ENCODE data around the gene RPRML. TPM values are rescaled to one million over a fixed set of nuclear protein-coding genes. Genes with fewer than 3 reads are reported as not detected.

RPRML gene
- total RNA-seq, 1 donor from 2014 or later: 0.38 TPM

DNA sequence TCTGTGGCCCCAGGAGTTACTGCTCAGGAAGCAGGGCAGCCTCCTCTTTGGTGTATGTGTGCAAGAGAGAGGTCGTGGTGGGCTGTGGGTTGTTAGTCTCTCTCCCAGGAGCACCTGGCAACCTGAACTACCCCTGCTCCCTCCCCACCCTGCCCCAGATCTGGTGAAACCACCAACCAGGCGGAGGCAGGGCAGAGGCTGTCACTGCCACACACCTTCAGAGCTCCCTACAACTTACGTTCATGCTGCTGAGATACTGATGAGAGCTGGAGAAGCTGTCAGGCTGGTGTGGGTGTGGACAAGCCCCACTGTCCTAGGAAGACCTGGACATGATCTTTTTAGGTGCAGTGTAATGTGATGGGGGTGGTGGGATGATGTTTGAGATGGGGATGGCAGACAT, 31.8 kb downstream of the RPRML start:
- H3K27me3 ChIP-seq: no peaks in the 10 kb centered on the region
- no peaks in the 10 kb centered on the region for H3K9me3 ChIP-seq
- TF ChIP-seq, protein P1, sequence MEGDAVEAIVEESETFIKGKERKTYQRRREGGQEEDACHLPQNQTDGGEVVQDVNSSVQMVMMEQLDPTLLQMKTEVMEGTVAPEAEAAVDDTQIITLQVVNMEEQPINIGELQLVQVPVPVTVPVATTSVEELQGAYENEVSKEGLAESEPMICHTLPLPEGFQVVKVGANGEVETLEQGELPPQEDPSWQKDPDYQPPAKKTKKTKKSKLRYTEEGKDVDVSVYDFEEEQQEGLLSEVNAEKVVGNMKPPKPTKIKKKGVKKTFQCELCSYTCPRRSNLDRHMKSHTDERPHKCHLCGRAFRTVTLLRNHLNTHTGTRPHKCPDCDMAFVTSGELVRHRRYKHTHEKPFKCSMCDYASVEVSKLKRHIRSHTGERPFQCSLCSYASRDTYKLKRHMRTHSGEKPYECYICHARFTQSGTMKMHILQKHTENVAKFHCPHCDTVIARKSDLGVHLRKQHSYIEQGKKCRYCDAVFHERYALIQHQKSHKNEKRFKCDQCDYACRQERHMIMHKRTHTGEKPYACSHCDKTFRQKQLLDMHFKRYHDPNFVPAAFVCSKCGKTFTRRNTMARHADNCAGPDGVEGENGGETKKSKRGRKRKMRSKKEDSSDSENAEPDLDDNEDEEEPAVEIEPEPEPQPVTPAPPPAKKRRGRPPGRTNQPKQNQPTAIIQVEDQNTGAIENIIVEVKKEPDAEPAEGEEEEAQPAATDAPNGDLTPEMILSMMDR (IDR thresholded peaks at IDR 0.05): no peak
- no peaks in the 10 kb centered on the region for H3K36me3 ChIP-seq
- H3K4me1 ChIP-seq: peaks cover 15% of the 10 kb centered on the region
- DNase-seq: no peak
- intact Hi-C loops (cut with DNase I): loop anchor here (10.0 kb wide), 1 partner anchor 102 kb away; no protein-coding TSS in a partner anchor
- no peak overlapping the region for H3K27ac ChIP-seq
- no peak overlapping the region for H3K4me3 ChIP-seq
- no peak for ATAC-seq

DNA sequence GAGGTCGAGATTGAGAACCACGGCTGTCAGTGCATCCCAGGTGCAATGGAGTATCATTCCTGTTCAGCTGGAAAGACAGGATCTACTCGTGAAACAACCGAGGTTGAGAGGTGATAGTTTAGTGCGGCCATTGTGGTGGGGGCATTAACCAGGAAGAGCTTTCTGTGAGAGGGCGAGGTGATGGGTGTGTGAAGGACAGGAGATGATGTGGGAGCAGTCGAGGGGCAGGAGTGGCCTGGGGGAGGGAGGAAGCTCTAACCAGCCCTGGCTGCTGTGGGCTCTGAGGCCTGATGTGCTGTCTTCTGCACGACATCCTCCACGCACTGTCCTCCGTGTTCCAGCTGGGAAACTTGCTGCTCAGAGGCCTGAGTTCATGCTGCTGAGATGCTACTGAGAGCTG, 34.1 kb downstream of the RPRML start:
- intact Hi-C loops (cut with DNase I): loop anchor here (10.0 kb wide), 1 partner anchor 100 kb away; no protein-coding TSS in a partner anchor
- DNase-seq: no peak
- TF ChIP-seq, protein P1 (IDR thresholded peaks at IDR 0.05): no peak

DNA sequence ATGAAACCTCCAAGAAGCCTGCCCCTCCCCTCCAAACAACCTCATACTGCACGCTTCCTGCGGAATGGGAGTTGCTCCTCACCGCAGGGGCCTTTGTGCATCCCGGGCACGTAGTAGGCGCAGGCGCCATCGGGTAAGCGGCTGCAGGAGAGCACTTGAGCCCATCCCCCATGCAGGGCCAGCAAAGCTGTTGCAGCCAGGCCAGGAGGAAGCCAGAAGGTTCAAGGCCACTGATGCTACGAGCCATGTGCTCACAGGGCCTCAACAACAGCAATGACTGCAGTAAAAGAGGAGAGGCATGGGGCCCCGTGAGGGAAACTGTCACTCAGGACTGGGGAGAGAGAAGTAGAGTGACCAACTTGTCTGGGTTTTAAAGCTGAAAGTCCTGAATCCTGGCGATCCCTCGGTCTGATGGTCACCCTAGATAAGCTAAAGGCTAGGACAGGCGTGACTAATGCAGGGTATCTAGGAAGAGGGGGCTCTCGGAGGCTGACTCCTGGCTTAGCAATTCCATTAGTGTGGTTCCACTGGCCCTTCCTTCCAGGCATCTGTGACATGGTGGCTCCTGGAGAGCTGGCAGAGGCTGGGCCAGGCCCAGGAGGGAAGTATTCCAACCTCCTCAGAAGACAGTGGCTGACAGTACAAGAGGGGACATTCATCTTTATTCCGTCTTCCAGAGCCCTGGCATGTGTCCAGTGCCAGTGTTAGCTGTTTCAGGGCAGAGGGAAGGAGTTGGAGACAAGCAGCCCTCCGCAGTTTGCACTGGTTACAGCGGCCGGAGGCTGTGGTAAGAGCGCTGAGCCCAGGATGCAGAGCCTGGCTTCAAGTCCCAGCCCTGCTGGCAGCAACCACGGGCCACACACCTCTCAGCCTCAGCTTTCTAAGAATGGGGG, 35.3 kb downstream of the RPRML start:
- peaks cover 15% of the 10 kb centered on the region for H3K4me1 ChIP-seq
- peak; percentile 3 for ATAC-seq
- intact Hi-C loops (cut with DNase I): loop anchor here (10.0 kb wide), 1 partner anchor 99 kb away; no protein-coding TSS in a partner anchor
- no peak overlapping the region for H3K4me3 ChIP-seq
- peaks cover 27% of the 10 kb centered on the region for H3K36me3 ChIP-seq
- H3K27ac ChIP-seq: no peak overlapping the region
- H3K27me3 ChIP-seq: no peaks in the 10 kb centered on the region
- no peaks in the 10 kb centered on the region for H3K9me3 ChIP-seq
- TF ChIP-seq, protein P1 (IDR thresholded peaks at IDR 0.05): no peak
- no peak for DNase-seq

More for the DNA sequence above, 34.1 kb downstream of the RPRML start:
- H3K4me1 ChIP-seq: peaks cover 15% of the 10 kb centered on the region
- ATAC-seq: no peak
- H3K9me3 ChIP-seq: no peaks in the 10 kb centered on the region
- peaks cover 15% of the 10 kb centered on the region for H3K36me3 ChIP-seq
- H3K4me3 ChIP-seq: no peak overlapping the region
- H3K27ac ChIP-seq: no peak overlapping the region
- no peaks in the 10 kb centered on the region for H3K27me3 ChIP-seq

DNA sequence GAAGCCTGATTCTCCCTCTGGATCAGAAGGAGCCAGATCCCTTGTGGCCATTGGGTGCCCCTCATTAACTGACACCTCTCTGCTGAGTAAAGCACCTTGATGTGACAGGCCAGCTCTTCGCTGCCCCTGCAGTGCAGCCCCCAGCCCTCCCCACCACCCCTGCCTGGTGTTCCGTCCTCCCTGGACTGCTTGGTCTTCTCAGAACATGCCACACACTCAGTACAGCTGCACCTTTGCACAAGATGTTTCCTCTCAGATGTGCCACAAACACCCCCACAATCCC, 35.9 kb downstream of the RPRML start:
- H3K4me3 ChIP-seq: no peak overlapping the region
- DNase-seq: no peak
- TF ChIP-seq, protein P1 (IDR thresholded peaks at IDR 0.05): no peak
- peaks cover 32% of the 10 kb centered on the region for H3K36me3 ChIP-seq
- H3K27ac ChIP-seq: no peak overlapping the region
- H3K9me3 ChIP-seq: no peaks in the 10 kb centered on the region
- no peak for ATAC-seq
- no peaks in the 10 kb centered on the region for H3K27me3 ChIP-seq
- intact Hi-C loops (cut with DNase I): loop anchor here (10.0 kb wide), 1 partner anchor 98 kb away; no protein-coding TSS in a partner anchor
- peaks cover 15% of the 10 kb centered on the region for H3K4me1 ChIP-seq

DNA sequence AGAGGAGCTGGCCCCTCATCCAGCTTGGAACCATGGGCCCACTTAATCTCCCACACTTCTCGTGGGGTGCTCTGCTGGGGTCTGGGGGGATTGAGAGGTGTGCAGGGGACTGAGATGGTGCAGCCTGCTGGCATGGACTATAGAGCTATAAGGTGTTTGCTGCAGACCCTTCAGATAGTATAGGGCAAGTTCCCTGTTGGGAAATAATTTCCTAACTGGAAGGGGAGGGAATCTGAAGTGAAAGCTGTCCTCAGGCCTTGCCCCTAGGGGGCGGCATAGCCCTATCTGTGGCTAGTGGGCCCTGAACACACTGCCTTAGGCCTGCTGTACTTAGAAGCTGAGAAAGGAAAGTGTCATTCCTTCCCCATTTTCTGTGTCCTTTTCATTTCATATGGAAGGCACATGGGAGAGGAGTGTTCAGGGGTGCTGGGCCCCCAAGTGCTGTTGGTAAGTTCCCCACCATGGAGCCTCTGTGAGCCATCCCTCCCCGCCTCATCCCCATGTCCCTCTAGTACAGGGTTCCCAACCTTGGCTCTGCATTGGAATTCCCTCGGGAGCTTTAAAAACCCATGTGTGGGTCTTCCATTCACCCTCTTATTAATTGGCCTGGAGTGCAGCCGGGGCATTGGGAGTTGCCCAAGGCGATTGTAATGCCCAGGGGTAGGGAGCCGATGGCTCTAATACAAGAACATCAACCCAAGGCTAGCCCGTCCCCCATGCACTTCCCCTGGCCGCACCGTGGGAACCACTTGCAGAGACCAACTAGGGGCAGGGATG, 36.4 kb downstream of the RPRML start:
- Histone ChIP-seq H3K27me3 (no peaks in the 10 kb centered on the region), H3K36me3 (peaks cover 38% of the 10 kb centered on the region), H3K4me1 (peaks cover 15% of the 10 kb centered on the region), H3K4me3 (no peak overlapping the region), H3K9me3 (no peaks in the 10 kb centered on the region), H3K27ac (no peak overlapping the region)
- peak; percentile 75 for DNase-seq
- TF ChIP-seq, protein P1 (IDR thresholded peaks at IDR 0.05): peak; percentile 83
- ATAC-seq: peak; percentile 81
- intact Hi-C loops (cut with DNase I): loop anchor here (10.0 kb wide), 1 partner anchor 98 kb away; no protein-coding TSS in a partner anchor

Measured in upper lobe of right lung (tissue), 1 donor.